Measurements from ENCODE around the gene LRRFIP2.

DNA sequence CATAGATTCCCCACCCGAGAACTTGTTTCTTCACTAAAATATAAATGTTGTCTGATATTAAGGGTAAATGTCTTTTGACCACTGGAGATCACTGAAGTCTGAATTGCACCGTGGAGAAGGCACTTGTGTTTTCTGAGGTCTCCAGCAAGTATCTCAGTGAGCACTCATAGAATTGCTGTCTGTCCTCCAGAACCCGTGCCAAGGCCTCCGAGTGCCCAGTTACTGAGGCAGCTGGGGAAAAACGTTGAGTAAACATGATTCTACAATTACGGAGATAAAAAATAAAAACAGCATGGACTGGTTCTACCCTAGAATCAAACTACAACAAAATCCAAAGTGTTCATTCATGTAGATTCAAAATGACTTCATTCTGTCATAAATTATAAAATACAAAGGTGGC, 121.0 kb downstream of the LRRFIP2 start:
- TF ChIP-seq CTCF (IDR thresholded peaks at IDR 0.05 in 4 of 5, conservative IDR thresholded peaks at IDR 0.05 in 1 of 5) (no peak), POLR2A (IDR thresholded peaks at IDR 0.05) (no peak)

All from gastrocnemius medialis (tissue), 4 donors.